Activated CD4-positive, alpha-beta T cell treated with anti-CD3 and anti-CD28 coated beads for 48 hours (primary cell): ENCODE results near the gene PRPF8.
A peak's percentile ranks its signal among the peaks of the same experiment; 100 is the strongest.

Experiments
- DNase-seq: peaks from one replicate; pipeline ENCODE4 v3.0.0-alpha.2; 2020

PRPF8 gene

DNA sequence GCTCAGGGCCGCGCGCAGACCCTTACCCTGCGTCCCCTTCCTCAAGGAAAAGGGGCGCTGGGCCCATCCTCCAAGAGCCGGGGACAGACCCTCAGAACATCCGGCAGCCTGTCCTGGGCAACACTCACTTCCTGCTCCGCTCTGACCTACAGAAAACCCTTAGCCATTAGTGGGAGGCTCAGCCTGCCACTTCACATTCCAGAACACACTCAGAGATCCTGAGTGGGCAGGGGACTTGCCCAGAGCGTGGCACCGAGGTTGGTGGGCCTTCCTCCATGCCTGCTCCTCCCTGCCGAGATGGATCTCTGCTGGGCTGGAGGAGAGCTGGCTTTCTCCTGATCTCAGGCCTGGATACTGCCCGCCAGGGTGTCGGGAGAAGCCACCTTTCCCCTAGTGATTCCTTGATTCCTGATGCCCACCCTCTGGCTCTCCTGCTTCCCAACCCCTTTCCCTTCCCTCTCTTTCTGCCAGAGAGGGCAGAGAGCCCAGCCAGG is 40.6 kb downstream of the PRPF8 start:
- DNase-seq = no peak

- peak; percentile 68 for DNase-seq
Observed at GRCh38 chr17:1643293-1643998, 41.2 kb downstream of the PRPF8 start.

- no peak for DNase-seq
Observed at GRCh38 chr17:1641065-1641403, 43.6 kb downstream of the PRPF8 start.

DNA sequence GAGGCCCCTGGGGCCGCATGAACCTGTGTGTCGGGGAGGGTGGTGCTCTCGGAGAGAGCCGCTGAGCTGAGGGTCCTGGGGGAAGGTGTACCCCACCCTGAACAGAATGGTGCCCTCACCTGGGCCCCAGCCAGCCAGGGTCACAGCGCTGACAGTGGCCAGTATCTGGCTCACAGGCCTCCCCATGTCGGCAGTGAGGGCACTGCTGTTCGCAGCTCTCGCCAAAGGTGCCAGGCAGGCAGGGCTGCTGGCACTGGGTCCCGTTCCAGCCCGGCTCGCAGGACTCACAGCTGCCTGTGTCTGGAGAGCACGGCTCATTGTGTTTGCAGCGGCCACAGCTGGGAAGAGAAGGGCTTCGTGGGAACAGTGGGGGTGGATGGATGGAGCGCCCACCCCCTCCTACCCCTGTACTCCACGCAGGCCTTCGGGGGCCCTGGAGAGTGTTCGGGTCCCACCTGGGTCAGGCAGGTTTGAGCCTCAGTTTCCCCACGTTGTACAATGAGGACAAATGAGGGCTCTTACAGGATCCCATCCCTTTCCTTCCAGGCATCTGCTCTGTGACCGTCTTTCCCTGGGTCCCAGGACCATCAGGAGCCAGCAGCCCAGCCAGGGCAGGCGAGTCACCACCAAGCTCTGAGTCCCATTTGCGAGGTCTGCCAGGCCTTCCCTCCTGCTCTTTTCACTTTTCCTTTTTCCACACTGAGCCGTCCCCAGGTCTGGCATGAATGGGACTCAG is 44.2 kb downstream of the PRPF8 start:
- no peak for DNase-seq

GRCh38 chr17:1639549-1640180 is 45.0 kb downstream of the PRPF8 start:
- DNase-seq = no peak

- DNase-seq = no peak
Observed at GRCh38 chr17:1638624-1639300, 45.9 kb downstream of the PRPF8 start.

DNA sequence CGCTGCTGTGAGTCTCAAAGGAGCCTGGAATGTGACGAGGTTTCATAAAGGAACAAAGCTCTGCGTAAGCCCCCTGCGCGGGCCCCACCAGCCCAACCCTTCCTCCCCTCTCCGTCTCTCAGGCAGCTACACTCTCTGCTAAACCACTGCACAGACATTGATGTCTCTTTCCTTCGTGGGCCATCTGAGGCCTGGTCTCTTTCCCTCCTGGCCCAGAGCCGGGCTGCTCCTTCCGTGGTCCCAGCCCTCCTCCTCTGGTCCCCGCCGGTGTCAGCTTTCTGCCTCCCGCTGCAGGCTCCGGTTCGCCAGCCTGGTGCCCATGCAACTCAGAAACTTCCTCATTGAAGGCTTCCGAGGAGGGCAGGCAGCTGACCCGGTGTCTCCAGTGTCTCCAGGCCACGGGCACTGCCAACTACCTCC is 46.5 kb downstream of the PRPF8 start:
- DNase-seq = no peak

DNA sequence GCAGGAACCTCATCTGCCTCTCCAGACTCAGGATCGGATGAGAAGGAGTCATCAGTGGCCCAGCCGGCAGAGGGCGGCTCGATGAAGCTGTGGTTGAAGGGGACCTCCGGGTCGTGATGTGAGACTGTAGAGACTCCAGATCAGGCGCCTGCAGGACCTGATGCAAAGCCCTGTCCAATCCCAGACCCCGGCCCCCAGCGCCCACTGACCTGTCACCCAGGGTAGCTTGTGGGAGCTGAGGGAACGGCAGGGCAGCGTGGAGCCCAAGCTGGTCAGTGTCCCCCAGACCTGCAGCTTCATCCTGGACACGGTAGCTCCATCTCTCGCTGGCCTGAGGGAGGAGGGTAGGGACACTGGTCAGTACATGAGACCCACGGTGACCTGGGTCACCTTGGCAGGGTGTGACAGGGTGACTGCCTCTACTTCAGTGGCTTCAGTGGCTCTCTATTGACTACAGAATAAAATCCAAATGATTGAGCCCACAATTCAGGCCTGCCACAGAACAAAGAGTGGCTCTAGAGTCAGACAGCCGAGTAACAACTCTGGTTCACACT is 47.9 kb downstream of the PRPF8 start:
- no peak for DNase-seq

DNA sequence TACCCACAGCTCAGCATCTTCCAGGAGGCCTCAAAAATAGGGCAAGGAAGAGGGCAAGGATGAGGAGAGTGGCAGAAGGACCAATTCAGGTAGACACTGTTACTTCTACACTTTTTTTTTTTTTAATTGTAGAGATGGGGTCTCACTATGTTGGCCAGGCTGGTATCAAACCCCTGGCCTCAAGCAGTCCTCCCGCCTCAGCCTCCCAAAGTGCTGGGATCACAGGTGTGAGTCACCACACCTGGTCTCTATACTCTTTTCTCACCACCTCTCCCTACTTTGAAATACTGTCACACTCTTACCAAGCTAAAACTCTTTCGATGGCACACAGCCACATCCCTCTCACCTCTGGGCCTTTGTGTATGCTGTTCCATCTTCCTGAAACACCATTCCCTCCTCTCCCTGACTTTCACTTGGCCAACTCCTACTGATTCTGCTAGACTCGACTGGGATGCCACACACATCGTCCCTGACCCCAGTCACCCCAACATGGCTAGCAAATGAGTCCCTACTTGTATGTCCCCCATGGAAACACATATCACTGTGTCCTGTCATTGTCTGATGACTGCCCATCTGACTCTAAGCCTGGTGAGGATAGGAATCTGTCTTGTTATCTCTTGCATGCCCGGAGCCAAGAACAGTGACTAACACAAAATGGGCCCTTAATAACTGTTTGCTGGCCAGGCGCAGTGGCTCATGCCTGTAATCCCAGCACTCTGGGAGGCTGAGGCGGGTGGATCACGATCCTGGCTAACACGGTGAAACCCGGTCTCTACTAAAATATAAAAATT is 48.8 kb downstream of the PRPF8 start:
- no peak for DNase-seq

GRCh38 chr17:1634841-1635650 is 49.6 kb downstream of the PRPF8 start:
- no peak for DNase-seq

DNA sequence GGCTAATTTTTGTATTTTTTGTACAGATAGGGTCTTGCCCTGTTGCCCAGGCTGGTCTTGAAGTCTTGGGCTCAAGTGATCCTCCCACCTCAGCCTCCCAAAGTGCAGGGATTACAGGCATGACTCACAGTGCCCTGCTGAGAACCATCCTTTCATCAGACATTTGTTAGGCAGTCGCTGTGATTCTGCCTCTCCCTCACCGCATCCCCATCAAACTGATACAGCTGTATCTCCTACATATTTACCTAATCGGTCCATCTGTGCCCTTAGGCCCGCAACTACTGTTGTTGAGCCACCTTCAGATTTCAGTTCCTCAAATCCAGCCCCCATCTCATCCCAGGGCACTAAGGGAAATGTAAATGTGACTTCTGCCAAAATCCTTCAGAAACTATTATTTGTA is 54.0 kb downstream of the PRPF8 start:
- DNase-seq = no peak

- peak; percentile 88 for DNase-seq
Observed at GRCh38 chr17:1629504-1630310, 55.0 kb downstream of the PRPF8 start.

GRCh38 chr17:1628856-1629503 is 55.7 kb downstream of the PRPF8 start:
- peak; percentile 91 for DNase-seq

- peak; percentile 80 for DNase-seq
Observed at GRCh38 chr17:1627982-1628855, 56.4 kb downstream of the PRPF8 start, which contains the start of gene SLC43A2. Gene SLC43A2, minus strand, starts transcription at chr17:1628834. Its CDS starts 960 bp downstream, at chr17:1627874.

DNA sequence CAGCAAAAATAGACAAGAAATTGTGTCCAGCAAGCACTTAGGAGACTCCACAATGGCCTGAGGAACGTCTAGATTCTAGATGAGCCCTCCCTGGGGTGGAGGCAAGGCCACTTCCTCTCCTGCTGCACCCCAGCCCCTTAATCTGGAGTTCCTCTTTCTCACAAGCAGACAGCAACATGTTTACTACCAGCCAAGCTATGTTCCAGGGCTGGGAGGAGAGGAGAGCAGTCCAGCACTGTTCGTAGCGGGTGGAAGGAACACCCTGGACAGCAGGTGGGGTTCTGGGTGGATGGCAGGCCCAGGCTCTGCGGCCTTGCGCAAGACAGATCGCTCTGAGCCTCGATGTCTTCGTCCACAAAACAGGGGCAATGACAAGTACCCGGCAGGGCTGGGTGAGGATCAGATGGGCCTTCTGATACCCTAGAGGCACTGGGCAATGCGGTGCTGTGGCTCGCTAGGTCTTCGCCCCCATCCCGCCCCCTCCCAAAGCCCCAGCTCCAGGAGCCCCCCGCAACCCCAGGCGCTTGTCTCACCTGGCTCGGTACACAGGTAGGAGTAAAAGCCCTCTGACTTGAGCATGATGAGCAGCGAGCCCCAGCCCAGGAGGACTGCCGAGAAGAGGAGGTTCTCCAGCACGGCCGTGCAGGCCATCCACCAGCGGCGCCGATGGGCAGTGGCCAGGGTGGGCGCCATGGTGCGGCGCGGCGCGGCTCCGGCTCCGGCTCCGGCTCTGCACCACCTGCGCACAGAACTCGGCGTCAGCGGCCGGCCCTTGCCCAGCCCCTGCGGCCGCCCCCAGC is 57.3 kb downstream of the PRPF8 start:
- DNase-seq = no peak

DNA sequence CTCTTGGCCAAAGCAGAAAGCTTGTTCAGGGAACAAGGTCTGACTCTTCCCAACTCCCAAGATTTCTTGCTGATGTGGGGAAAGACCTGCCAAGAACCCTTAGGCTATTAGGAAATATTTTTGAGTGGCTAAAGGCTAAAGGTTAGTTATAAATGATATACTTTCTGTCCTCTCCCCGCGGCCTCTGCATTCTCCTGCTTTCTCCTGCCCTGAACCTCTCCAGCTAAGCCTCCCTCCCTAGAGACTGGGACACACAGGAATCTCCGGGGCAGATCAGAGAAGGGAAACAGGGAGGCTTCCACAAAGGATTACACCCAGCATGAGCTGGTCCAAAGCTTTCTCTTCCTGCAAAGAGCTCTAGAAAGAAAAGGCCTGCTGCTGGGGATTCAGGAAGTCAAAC is 58.3 kb downstream of the PRPF8 start:
- no peak for DNase-seq

- DNase-seq = no peak
Observed at GRCh38 chr17:1625581-1625980, 59.1 kb downstream of the PRPF8 start.

GRCh38 chr17:1625053-1625452 is 59.6 kb downstream of the PRPF8 start:
- DNase-seq = no peak
